Measurements from ENCODE around the gene MYH9.

DNA sequence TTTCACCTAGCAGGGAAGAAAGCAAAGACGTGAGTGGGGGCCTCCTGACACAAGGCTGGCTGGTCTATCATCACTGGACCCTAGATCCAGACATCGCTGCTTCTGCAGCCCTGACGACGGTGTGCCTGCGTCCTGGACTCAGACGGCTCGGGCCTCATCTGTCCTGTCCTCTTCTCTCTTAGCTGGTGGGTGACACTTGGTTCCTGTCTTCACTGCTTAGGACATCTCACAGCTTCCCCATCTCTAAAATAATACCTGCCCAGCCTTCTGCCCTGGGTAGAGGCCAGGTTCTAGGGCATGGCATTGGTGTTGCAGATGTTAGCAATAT is 93.5 kb downstream of the MYH9 start:
- TF ChIP-seq, protein P1, sequence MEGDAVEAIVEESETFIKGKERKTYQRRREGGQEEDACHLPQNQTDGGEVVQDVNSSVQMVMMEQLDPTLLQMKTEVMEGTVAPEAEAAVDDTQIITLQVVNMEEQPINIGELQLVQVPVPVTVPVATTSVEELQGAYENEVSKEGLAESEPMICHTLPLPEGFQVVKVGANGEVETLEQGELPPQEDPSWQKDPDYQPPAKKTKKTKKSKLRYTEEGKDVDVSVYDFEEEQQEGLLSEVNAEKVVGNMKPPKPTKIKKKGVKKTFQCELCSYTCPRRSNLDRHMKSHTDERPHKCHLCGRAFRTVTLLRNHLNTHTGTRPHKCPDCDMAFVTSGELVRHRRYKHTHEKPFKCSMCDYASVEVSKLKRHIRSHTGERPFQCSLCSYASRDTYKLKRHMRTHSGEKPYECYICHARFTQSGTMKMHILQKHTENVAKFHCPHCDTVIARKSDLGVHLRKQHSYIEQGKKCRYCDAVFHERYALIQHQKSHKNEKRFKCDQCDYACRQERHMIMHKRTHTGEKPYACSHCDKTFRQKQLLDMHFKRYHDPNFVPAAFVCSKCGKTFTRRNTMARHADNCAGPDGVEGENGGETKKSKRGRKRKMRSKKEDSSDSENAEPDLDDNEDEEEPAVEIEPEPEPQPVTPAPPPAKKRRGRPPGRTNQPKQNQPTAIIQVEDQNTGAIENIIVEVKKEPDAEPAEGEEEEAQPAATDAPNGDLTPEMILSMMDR (IDR thresholded peaks at IDR 0.05; ENCODE audit: low read length): no peak
- no peak for TF ChIP-seq EZH2phosphoT487 (IDR thresholded peaks at IDR 0.05; ENCODE audit: low read length)
